ENCODE data around the gene MTUS2. TPM values are rescaled to one million over a fixed set of nuclear protein-coding genes. Genes with fewer than 3 reads are reported as not detected.

Gene MTUS2
- total RNA-seq, 4 donors from 2014 or later = 0.08 to 0.57 TPM; not detected in 2

- DNase-seq = no peak
- intact Hi-C loops (cut with DNase I) = no loop called here
- WGBS, 2 donors = 73 to 83% methylated on average over 4 of the region's 4 CpGs
- Histone ChIP-seq H3K36me3 (no peaks in the 10 kb centered on the region), H3K27me3 (peaks cover 0 to 4% (median 0%) of the 10 kb centered on the region in 4 donors), H3K4me1 (no peaks in the 10 kb centered on the region), H3K27ac (no peak overlapping the region), H3K4me3 (no peak overlapping the region), H3K9me3 (no peaks in the 10 kb centered on the region)
- no peak for TF ChIP-seq CTCF (IDR thresholded peaks at IDR 0.05)
- TF ChIP-seq POLR2A (IDR thresholded peaks at IDR 0.05) = no peak
Observed at GRCh38 chr13:29473166-29473565, 653.0 kb downstream of the MTUS2 start.

- H3K27ac ChIP-seq = no peak overlapping the region
- intact Hi-C loops (cut with DNase I) = no loop called here
- no peaks in the 10 kb centered on the region for H3K36me3 ChIP-seq
- 75 to 85% methylated on average over 3 of the region's 3 CpGs for WGBS, 2 donors
- H3K4me1 ChIP-seq = no peaks in the 10 kb centered on the region
- TF ChIP-seq CTCF (IDR thresholded peaks at IDR 0.05) = no peak
- TF ChIP-seq POLR2A (IDR thresholded peaks at IDR 0.05) = no peak
- H3K9me3 ChIP-seq = no peaks in the 10 kb centered on the region
- H3K4me3 ChIP-seq = no peak overlapping the region
- no peak for DNase-seq
- H3K27me3 ChIP-seq = peaks cover 0 to 19% (median 0%) of the 10 kb centered on the region in 4 donors
Observed at GRCh38 chr13:29474991-29475390, 654.9 kb downstream of the MTUS2 start.

- TF ChIP-seq CTCF (IDR thresholded peaks at IDR 0.05) (no peak), POLR2A (IDR thresholded peaks at IDR 0.05) (no peak)
- intact Hi-C loops (cut with DNase I) = no loop called here
- Histone ChIP-seq H3K9me3 (no peaks in the 10 kb centered on the region), H3K27me3 (peaks cover 0 to 28% (median 0%) of the 10 kb centered on the region in 4 donors), H3K4me1 (no peaks in the 10 kb centered on the region), H3K27ac (no peak overlapping the region), H3K36me3 (no peaks in the 10 kb centered on the region), H3K4me3 (no peak overlapping the region)
- 58 to 69% methylated on average over 3 of the region's 3 CpGs for WGBS, 2 donors
- DNase-seq = no peak
Observed at GRCh38 chr13:29476046-29476445, 655.9 kb downstream of the MTUS2 start.

GRCh38 chr13:29479716-29480492 lies 659.8 kb downstream of the MTUS2 start:
- Histone ChIP-seq H3K36me3 (no peaks in the 10 kb centered on the region), H3K4me1 (no peaks in the 10 kb centered on the region), H3K27me3 (peaks cover 0 to 34% (median 0%) of the 10 kb centered on the region in 4 donors), H3K27ac (no peak overlapping the region), H3K4me3 (no peak overlapping the region), H3K9me3 (no peaks in the 10 kb centered on the region)
- DNase-seq = no peak
- TF ChIP-seq POLR2A (IDR thresholded peaks at IDR 0.05) = no peak
- TF ChIP-seq CTCF (IDR thresholded peaks at IDR 0.05) = no peak
- 67 to 81% methylated on average over 23 to 25 of the region's 25 CpGs for WGBS, 2 donors
- intact Hi-C loops (cut with DNase I) = no loop called here

- Histone ChIP-seq H3K27me3 (peaks cover 0 to 38% (median 0%) of the 10 kb centered on the region in 4 donors), H3K9me3 (no peaks in the 10 kb centered on the region), H3K27ac (no peak overlapping the region), H3K4me3 (no peak overlapping the region), H3K4me1 (no peaks in the 10 kb centered on the region), H3K36me3 (no peaks in the 10 kb centered on the region)
- DNase-seq = no peak
- TF ChIP-seq POLR2A (IDR thresholded peaks at IDR 0.05) (no peak), CTCF (IDR thresholded peaks at IDR 0.05) (no peak)
- intact Hi-C loops (cut with DNase I) = no loop called here
- WGBS, 2 donors = 69 to 80% methylated on average over 11 of the region's 11 CpGs
Observed at GRCh38 chr13:29480893-29481525, 660.9 kb downstream of the MTUS2 start.
